Peyer's patch (tissue), 4 donors: ENCODE results near the gene EIF4A3. TPM values are rescaled to one million over a fixed set of nuclear protein-coding genes. Genes with fewer than 3 reads are reported as not detected.

ENCODE experiments used
- DNase-seq, 3 donors: peaks; one replicate each; pipeline ENCODE4 v3.0.0-alpha.2; 2017 to 2019
- H3K27ac ChIP-seq, 4 donors: fragments of 200-600 bp; sonication (generic); one replicate each; pipeline ENCODE4 v1.5.1; 2016 to 2019
- H3K27me3 ChIP-seq, 2 donors: fragments of 200-600 bp; sonication (generic); one replicate each; pipeline ENCODE4 v1.5.1; 2019
- H3K36me3 ChIP-seq, 3 donors: fragments of 200-600 bp; sonication (generic); one replicate each; pipeline ENCODE4 v1.5.1; 2016 to 2019
- H3K4me1 ChIP-seq, 4 donors: fragments of 200-600 bp; sonication (generic); one replicate each; pipeline ENCODE4 v1.5.1; 2016 to 2019
- H3K4me3 ChIP-seq, 4 donors: fragments of 200-600 bp; sonication (generic); 1 replicate in 3 of 4; 2 replicates in 1 of 4; pipeline ENCODE4 v1.5.1; 2016 to 2019; ENCODE audit warnings: mild to moderate bottlenecking in 1 of 4
- H3K9me3 ChIP-seq, 4 donors: fragments of 200-600 bp; sonication (generic); one replicate each; pipeline ENCODE4 v1.5.1; 2016 to 2019; ENCODE audit warnings: mild to moderate bottlenecking in 1 of 4
- CTCF ChIP-seq, 6 experiments: fragments of 450-650 bp in 4 of 6; fragments of 200-600 bp in 2 of 6; sonication (generic) in 1 of 6; IDR thresholded peaks; one replicate each; pipeline ENCODE4 v1.5.1; 2017 to 2019; ENCODE audit warnings: antibody characterized with exemption in 6 of 6, mild to moderate bottlenecking in 3 of 6, moderate library complexity in 1 of 6
- POLR2A ChIP-seq, 2 donors: fragments of 450-650 bp; IDR thresholded peaks; one replicate each; pipeline ENCODE4 v1.5.1; 2017; ENCODE audit warnings: antibody characterized with exemption in 2 of 2, mild to moderate bottlenecking in 2 of 2, moderate library complexity in 2 of 2
- total RNA-seq, 4 donors: library from RNA; depleted of rRNA; stranded (reverse); fragments of >200 nt; gene quantifications; one replicate each; pipeline ENCODE4 v1.1.0, GENCODE V29; 2016

The EIF4A3 gene
- total RNA-seq, 4 donors from 2014 or later, result 29.0 to 66.8 (median 46.1) TPM

DNA sequence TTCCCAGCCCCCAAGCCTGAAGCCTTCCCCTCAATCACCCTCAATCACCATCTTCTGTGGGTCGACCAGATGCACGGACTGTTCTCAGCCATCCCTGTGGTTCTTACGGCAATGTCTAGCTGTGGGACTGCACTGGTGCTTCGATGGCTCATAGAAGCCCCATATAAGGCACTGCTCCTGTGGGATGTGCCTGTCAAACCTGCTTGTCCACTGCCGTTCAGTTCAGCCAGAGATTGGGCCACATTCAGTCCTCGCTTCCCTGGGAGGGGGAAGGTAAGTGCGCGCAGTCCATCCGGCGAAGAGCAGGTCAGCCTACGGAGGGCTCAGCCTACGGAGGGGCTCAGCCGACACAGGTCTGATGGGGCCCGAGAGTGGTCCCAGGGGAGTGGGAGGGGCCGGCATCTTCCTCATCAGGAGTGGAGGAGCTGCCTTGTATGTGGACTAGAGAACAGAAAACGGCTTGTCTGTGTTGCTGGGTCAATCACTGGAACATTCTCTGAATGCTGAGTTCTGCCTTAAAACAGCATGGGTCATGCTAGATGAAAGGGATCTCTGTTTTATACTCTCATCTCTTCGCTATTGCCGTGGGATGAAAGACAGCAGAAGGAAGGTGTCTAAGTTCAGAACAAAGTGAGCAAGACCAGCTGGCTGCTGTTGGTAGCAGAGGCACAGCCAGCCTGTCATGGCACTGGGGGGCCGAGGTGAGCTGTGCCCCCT, 23.0 kb upstream of the EIF4A3 start, which contains the start of gene CARD14:
TSS of gene CARD14 (plus strand) at position 247 of the 717 bp plus-strand sequence. CDS start 11,409 bp downstream, outside the sequence.
- Histone ChIP-seq H3K9me3 (no peaks in the 10 kb centered on the region), H3K4me3 (no peak within 1 kb of the TSS), H3K36me3 (no peaks in the 10 kb centered on the region), H3K27ac (no peak within 1 kb of the TSS), H3K4me1 (no peaks in the 10 kb centered on the region), H3K27me3 (no peaks in the 10 kb centered on the region)
- no peak for DNase-seq
- no peak for TF ChIP-seq POLR2A (IDR thresholded peaks at IDR 0.05)
- no peak for TF ChIP-seq CTCF (IDR thresholded peaks at IDR 0.05)

DNA sequence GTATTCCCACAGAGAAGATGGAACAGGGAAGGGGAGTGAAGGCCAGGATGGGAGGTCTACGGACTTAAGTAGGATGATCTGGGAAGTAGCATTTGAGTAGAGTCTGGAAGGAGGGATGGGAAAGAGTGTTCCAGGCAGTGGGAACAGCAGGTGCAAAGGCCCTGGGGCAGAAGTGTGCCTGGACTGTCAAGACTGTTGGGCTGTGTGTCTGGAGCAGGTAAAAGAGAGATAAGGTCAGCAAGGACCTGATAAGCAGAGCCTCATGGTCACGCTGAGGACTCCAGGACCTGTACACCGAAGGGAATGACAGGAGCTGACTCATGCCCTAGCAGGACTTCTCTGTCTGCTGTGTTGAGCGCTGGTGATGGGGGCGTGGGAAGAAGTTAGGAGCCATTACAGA, 22.2 kb upstream of the EIF4A3 start:
- no peak for DNase-seq
- Histone ChIP-seq H3K36me3 (no peaks in the 10 kb centered on the region), H3K4me1 (no peaks in the 10 kb centered on the region), H3K4me3 (no peak overlapping the region), H3K27ac (no peak overlapping the region), H3K9me3 (no peaks in the 10 kb centered on the region), H3K27me3 (no peaks in the 10 kb centered on the region)
- TF ChIP-seq CTCF (IDR thresholded peaks at IDR 0.05) (no peak), POLR2A (IDR thresholded peaks at IDR 0.05) (no peak)

GRCh38 chr17:80168371-80168770, 21.4 kb upstream of the EIF4A3 start:
- no peak for DNase-seq
- Histone ChIP-seq H3K9me3 (no peaks in the 10 kb centered on the region), H3K27me3 (no peaks in the 10 kb centered on the region), H3K36me3 (no peaks in the 10 kb centered on the region), H3K27ac (no peak overlapping the region), H3K4me1 (no peaks in the 10 kb centered on the region), H3K4me3 (no peak overlapping the region)
- TF ChIP-seq CTCF (IDR thresholded peaks at IDR 0.05) (no peak), POLR2A (IDR thresholded peaks at IDR 0.05) (no peak)

GRCh38 chr17:80166446-80166845, 19.5 kb upstream of the EIF4A3 start:
- no peaks in the 10 kb centered on the region for H3K27me3 ChIP-seq
- H3K9me3 ChIP-seq, result no peaks in the 10 kb centered on the region
- TF ChIP-seq CTCF (IDR thresholded peaks at IDR 0.05) (no peak), POLR2A (IDR thresholded peaks at IDR 0.05) (no peak)
- H3K4me3 ChIP-seq, result no peak overlapping the region
- DNase-seq, result no peak
- H3K36me3 ChIP-seq, result no peaks in the 10 kb centered on the region
- no peaks in the 10 kb centered on the region for H3K4me1 ChIP-seq
- H3K27ac ChIP-seq, result no peak overlapping the region

DNA sequence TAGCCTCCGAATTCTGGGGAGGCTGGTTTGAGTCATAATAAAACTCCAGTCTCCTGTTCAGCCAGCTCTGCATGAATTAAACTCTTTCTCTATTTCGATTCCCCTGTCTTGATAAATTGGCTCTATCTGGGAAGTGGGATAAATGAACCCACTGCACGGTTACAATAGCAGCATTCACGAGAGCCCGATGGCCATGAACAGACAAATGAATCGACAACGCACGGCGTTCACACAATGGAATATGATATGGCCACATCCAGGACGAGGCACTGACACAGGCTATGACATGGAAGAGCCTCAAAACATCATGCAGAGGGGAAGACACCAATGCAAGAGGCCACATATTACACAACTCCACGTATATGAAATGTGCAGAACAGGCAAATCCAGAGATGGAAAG, 17.3 kb upstream of the EIF4A3 start:
- Histone ChIP-seq H3K4me1 (no peaks in the 10 kb centered on the region), H3K36me3 (no peaks in the 10 kb centered on the region), H3K27ac (no peak overlapping the region), H3K9me3 (no peaks in the 10 kb centered on the region), H3K4me3 (no peak overlapping the region), H3K27me3 (no peaks in the 10 kb centered on the region)
- DNase-seq, result no peak
- TF ChIP-seq POLR2A (IDR thresholded peaks at IDR 0.05) (no peak), CTCF (IDR thresholded peaks at IDR 0.05) (no peak)
